Small intestine (tissue), 7 donors: ENCODE measurements around the gene FAM76A. TPM values are rescaled to one million over a fixed set of nuclear protein-coding genes. Genes with fewer than 3 reads are reported as not detected.
"Not testable (repeated sequence)": the region's sequence is repeated elsewhere in the genome, so short reads cannot be mapped to it uniquely, and the experiment has no call there.

Experiments
- DNase-seq, 2 donors: peaks; one replicate each; pipeline versions ENCODE4 v3.0.0 to v3.0.0-alpha.2; 2013
- FAIRE-seq: peaks from 2 replicates; lab custom pipeline; 2012; peaks lifted over from hg19 to GRCh38; lab: Jason Lieb, UNC
- H3K27ac ChIP-seq, 3 donors: one replicate each; pipeline ENCODE4 v1.5.1; 2013; ENCODE audit warnings: low read length in 2 of 3, mild to moderate bottlenecking in 2 of 3, control low read depth in 1 of 3, inconsistent platforms in 1 of 3, low read depth in 1 of 3, moderate library complexity in 1 of 3
- H3K27me3 ChIP-seq, 3 donors: one replicate each; pipeline ENCODE4 v1.6.1; 2013; ENCODE audit warnings: low read length in 3 of 3, inconsistent platforms in 1 of 3; ENCODE audit not compliant: control insufficient read depth in 3 of 3, insufficient read depth in 3 of 3
- H3K36me3 ChIP-seq, 3 donors: one replicate each; pipeline ENCODE4 v1.6.1; 2013; ENCODE audit warnings: low read length in 3 of 3, inconsistent platforms in 1 of 3, low read depth in 1 of 3, mild to moderate bottlenecking in 1 of 3, moderate library complexity in 1 of 3; ENCODE audit not compliant: control insufficient read depth in 3 of 3, insufficient read depth in 2 of 3
- H3K4me1 ChIP-seq, 3 donors: one replicate each; pipeline ENCODE4 v1.6.1; 2013; ENCODE audit warnings: low read length in 2 of 3, inconsistent platforms in 1 of 3, low read depth in 1 of 3, mild to moderate bottlenecking in 1 of 3, moderate library complexity in 1 of 3; ENCODE audit not compliant: control insufficient read depth in 3 of 3, insufficient read depth in 2 of 3
- H3K4me3 ChIP-seq, 3 donors: one replicate each; pipeline ENCODE4 v1.5.1; 2013; ENCODE audit warnings: low read length in 3 of 3, control low read depth in 1 of 3, inconsistent platforms in 1 of 3, low read depth in 1 of 3, mild to moderate bottlenecking in 1 of 3, moderate library complexity in 1 of 3
- H3K9me3 ChIP-seq, 2 donors: one replicate each; pipeline ENCODE4 v1.6.1; 2013; ENCODE audit warnings: low read depth in 1 of 2, low read length in 1 of 2; ENCODE audit not compliant: control insufficient read depth in 2 of 2, insufficient read depth in 1 of 2
- WGBS, 3 donors: extraction: QIAGEN DNeasy Blood & Tissue Kit; methylation state at CpG; one replicate each; pipeline ENCODE4 v1.1.7; 2013; 5-methylcytosine and 5-hydroxymethylcytosine counted together
- polyA plus RNA-seq, 4 donors: library from polyadenylated mRNA; stranded (reverse) in 3 of 4; unstranded in 1 of 4; fragments of 200-250 nt in 3 of 4; fragments of 120-200 nt in 1 of 4; gene quantifications; one replicate each; pipeline versions ENCODE4 v1.2.1 to v1.2.3, GENCODE V29; 2013
- donor health status: healthy with polysubstance abuse.
- donor health status: control.
- donor health status: control.
- donor health status: Bipolar disorder and iron deficiency.
- donor health status: healthy.

FAM76A gene
- polyA plus RNA-seq, 4 donors: 3.5 to 8.3 (median 4.1) TPM

GRCh38 chr1:27789540-27790041 lies 63.8 kb downstream of the FAM76A start:
- FAIRE-seq: no peak
- Histone ChIP-seq H3K9me3 (no peaks in the 10 kb centered on the region), H3K27ac (peak overlapping the region in 2 of 3 donors; percentile 51 to 76), H3K4me1 (peaks cover 0 to 22% (median 2%) of the 10 kb centered on the region in 3 donors), H3K4me3 (no peak overlapping the region), H3K27me3 (no peaks in the 10 kb centered on the region), H3K36me3 (peaks cover 11 to 19% (median 11%) of the 10 kb centered on the region in 3 donors)
- DNase-seq: peak in 1 of 2 donors; percentile 74
- 14 to 44% (median 43%) methylated on average over 4 of the region's 4 CpGs for WGBS, 3 donors

DNA sequence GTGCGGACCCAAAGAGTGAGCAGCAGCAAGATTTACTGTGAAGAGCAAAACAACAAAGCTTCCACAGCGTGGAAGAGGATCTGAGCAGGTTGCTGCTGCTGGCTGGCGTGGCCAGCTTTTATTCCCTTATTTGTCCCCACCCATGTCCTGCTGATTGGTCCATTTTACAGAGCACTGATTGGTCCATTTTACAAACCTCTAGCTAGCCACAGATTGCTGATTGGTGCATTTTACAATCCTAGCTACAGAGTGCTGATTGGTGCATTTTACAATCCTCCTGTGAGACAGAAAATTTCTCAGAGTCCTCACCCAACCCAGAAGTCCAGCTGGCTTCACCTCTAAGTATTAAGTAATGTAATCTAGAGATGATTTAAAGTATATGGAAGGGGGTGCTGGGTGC lies 64.5 kb downstream of the FAM76A start:
- peaks cover 11 to 24% (median 13%) of the 10 kb centered on the region in 3 donors for H3K36me3 ChIP-seq
- not testable (repeated sequence) for H3K9me3 ChIP-seq, DNase-seq, H3K27me3 ChIP-seq, H3K4me3 ChIP-seq, FAIRE-seq
- H3K4me1 ChIP-seq: peaks cover 0 to 20% (median 2%) of the 10 kb centered on the region in 3 donors
- H3K27ac ChIP-seq: peak overlapping the region in 1 of 3 donors; percentile 48
- WGBS, 3 donors: 97 to 100% (median 99%) methylated on average over 3 of the region's 3 CpGs

DNA sequence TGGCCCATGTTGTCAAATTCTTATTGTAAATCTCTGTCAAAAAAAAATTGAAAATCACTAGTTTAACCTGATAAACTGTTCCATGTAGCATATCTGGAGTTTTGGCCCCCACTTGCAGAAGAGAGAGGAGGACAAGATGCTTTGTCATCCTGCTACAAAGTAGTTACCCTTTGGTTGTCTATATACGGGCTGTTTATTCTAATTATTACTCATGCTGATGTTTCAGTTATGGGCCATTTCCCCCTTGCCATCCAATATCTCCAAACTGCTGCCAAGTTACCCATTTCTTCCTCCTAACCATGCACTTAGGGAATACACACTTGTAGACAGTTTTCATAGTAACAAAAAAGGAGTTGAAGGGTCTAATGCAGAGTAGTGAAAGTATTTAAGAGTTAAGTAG lies 69.8 kb downstream of the FAM76A start:
- Histone ChIP-seq H3K36me3 (peaks cover 11 to 48% (median 13%) of the 10 kb centered on the region in 3 donors), H3K27me3 (no peaks in the 10 kb centered on the region), H3K9me3 (no peaks in the 10 kb centered on the region), H3K27ac (no peak overlapping the region), H3K4me3 (no peak overlapping the region), H3K4me1 (no peaks in the 10 kb centered on the region)
- FAIRE-seq (no peak), DNase-seq (no peak)
- WGBS, 3 donors: 45 to 64% (median 48%) methylated on average over 1 of the region's 1 CpG

GRCh38 chr1:27804791-27805190 lies 79.0 kb downstream of the FAM76A start:
- WGBS, 3 donors: 83 to 90% (median 87%) methylated on average over 5 of the region's 5 CpGs
- FAIRE-seq: no peak

DNA sequence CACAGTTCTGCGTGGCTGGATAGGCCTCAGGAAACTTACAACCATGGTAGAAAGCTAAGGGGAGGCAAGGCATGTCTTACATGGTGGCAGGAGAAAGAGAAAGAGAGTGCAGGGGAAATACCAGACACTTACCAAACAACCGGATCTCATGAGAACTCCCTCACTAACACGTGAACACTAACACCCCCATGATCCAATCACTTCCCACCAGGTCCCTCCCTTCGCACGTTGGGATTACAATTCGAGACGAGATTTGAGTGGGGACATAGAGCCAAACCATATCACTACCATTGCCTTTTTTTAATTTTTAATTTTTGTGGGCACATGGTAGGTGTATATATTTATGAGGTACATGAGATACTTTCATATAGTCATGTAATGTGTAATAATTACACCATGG lies 81.0 kb downstream of the FAM76A start:
- Histone ChIP-seq H3K27me3 (no peaks in the 10 kb centered on the region), H3K9me3 (no peaks in the 10 kb centered on the region), H3K4me1 (no peaks in the 10 kb centered on the region), H3K36me3 (peaks cover 2 to 18% (median 11%) of the 10 kb centered on the region in 3 donors), H3K27ac (no peak overlapping the region), H3K4me3 (no peak overlapping the region)
- DNase-seq: no peak
- WGBS, 3 donors: 91 to 98% (median 95%) methylated on average over 7 of the region's 7 CpGs
- FAIRE-seq: no peak

More at GRCh38 chr1:27804791-27805190, 79.0 kb downstream of the FAM76A start:
- DNase-seq: no peak
- H3K27me3 ChIP-seq: no peaks in the 10 kb centered on the region
- H3K9me3 ChIP-seq: no peaks in the 10 kb centered on the region
- no peak overlapping the region for H3K4me3 ChIP-seq
- H3K4me1 ChIP-seq: no peaks in the 10 kb centered on the region
- no peak overlapping the region for H3K27ac ChIP-seq
- H3K36me3 ChIP-seq: peaks cover 2 to 24% (median 16%) of the 10 kb centered on the region in 3 donors

DNA sequence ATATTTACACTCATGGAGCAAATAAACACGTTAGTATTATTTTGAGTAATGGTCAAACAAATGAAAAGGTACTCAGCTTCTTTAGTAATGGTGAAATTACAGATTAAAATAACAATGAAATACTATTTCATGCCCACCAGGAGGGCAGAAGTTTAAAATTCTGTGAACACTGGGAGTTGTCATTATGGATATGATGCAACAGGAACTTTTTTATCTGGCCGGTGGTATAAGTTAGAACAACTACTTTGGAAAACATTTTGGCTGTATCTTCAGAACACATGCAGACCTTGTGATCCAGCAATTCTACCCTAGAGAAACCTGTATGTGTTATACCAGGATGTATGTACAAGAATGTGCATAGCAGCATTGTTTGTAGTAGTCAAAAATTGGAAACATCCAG lies 81.6 kb downstream of the FAM76A start:
- Histone ChIP-seq H3K27me3 (no peaks in the 10 kb centered on the region), H3K4me1 (no peaks in the 10 kb centered on the region), H3K27ac (no peak overlapping the region), H3K4me3 (no peak overlapping the region), H3K36me3 (peaks cover 1 to 24% (median 10%) of the 10 kb centered on the region in 3 donors), H3K9me3 (no peaks in the 10 kb centered on the region)
- no peak for FAIRE-seq
- WGBS, 3 donors: 84 to 90% (median 85%) methylated on average over 2 of the region's 2 CpGs
- DNase-seq: no peak

- H3K4me1 ChIP-seq, H3K27ac ChIP-seq, H3K27me3 ChIP-seq, H3K4me3 ChIP-seq, DNase-seq, H3K9me3 ChIP-seq, FAIRE-seq: not testable (repeated sequence)
- H3K36me3 ChIP-seq: peaks cover 0 to 30% (median 11%) of the 10 kb centered on the region in 3 donors
- WGBS, 3 donors: 92 to 98% (median 94%) methylated on average over 3 of the region's 3 CpGs
Measured at GRCh38 chr1:27808131-27808530, 82.4 kb downstream of the FAM76A start.

- DNase-seq (no peak), FAIRE-seq (no peak)
- no peak overlapping the region for H3K27ac ChIP-seq
- WGBS, 3 donors: 92 to 97% (median 94%) methylated on average over 1 of the region's 1 CpG
- H3K27me3 ChIP-seq: no peaks in the 10 kb centered on the region
- no peak overlapping the region for H3K4me3 ChIP-seq
- no peaks in the 10 kb centered on the region for H3K9me3 ChIP-seq
- H3K4me1 ChIP-seq: no peaks in the 10 kb centered on the region
- H3K36me3 ChIP-seq: peaks cover 3 to 32% (median 16%) of the 10 kb centered on the region in 3 donors
Measured at GRCh38 chr1:27809883-27810282, 84.1 kb downstream of the FAM76A start.
